Measurements from ENCODE around the gene ZNF93.
"Not testable (repeated sequence)": the region's sequence is repeated elsewhere in the genome, so short reads cannot be mapped to it uniquely, and the experiment has no call there.

ZNF93 gene

DNA sequence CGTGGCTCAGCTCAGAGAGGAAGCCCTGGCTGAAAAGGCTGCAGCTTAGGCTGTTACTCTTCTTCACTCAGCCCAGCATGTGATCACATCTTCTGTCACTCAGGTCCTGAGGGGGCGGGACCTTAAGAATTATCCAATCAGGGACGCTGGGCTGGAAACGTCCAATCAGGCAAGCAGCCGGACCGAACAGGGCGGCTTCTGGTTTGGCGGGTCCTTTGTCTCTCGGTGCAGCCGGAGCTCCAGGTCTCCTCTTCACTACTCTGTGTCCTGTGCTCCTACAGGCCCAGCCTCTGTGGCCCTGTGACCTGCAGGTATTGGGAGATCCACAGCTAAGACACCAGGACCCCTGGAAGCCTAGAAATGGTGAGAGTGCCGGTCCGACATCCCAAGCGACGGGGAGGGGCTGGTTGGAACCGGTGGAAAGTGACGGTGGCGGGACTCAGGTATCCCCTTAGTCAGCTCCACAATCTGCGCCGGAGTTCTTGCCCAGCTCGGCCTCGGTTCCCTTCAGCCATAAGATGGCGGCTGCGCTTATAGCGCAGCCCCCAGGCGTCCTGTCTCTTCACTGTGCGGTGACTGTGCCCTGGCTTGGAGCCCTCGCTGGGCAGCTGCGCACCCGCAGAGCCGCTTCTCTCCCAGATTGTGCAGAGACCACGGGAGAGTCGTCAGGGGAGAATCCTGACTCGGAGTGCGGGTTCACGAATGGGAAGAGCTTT lies at the start of gene ZNF93:
ZNF93 (plus strand) TSS at position 218 of the 716 bp plus-strand sequence; CDS start at position 361, 143 bp downstream.
- DNase-seq: peak; percentile 86

DNA sequence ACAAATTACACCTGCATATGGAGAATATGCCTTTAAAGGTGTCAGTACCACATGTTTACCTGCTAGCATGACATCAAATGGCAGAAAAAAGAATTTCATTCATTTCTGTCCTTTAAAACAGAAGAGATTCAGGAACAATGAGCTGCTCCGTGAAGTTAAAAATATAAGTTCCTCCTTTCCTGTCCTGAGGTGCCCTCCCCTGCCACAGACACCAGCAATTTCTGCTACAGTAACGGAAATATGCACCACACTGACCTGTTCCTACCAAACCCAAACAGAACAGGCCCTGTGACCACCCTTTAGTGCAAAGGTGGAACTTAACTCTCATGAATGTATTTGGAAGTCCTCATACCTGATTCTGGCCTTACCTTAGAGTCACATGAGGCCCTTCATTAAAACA lies 49.0 kb upstream of the ZNF93 start:
- not testable (repeated sequence) for DNase-seq

- no peak for DNase-seq
Observed at GRCh38 chr19:19858751-19859150, 42.0 kb upstream of the ZNF93 start.

- DNase-seq: peak; percentile 51
Observed at GRCh38 chr19:19860756-19861390, 39.9 kb upstream of the ZNF93 start.

GRCh38 chr19:19865750-19866610 lies 34.8 kb upstream of the ZNF93 start, which contains the start of gene ZNF253:
TSS of gene ZNF253 (plus strand) at chr19:19865882. CDS start at chr19:19865997, 115 bp downstream.
- peak; percentile 94 for DNase-seq

- peak; percentile 34 for DNase-seq
Observed at GRCh38 chr19:19866611-19867248, 34.0 kb upstream of the ZNF93 start.

DNA sequence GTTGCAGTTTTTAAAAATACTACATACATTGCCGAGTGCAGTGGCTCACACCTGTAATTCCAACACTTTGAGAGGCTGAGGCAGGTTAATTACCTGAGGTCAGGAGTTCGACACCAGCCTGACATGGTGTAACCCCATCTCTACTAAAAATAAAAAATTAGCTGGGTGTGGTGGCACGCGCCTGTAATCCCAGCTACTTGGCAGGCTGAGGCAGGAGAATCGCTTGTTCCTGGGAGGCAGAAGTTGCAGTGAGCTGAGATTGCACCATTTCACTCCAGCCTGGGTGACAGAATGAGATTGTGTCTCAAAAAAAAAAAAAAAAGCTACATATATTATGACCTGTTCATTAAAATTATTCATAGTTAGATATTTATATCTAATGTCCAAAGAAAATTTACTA lies 30.7 kb upstream of the ZNF93 start:
- not testable (repeated sequence) for DNase-seq

GRCh38 chr19:19871932-19872331 lies 28.8 kb upstream of the ZNF93 start:
- DNase-seq: no peak

DNA sequence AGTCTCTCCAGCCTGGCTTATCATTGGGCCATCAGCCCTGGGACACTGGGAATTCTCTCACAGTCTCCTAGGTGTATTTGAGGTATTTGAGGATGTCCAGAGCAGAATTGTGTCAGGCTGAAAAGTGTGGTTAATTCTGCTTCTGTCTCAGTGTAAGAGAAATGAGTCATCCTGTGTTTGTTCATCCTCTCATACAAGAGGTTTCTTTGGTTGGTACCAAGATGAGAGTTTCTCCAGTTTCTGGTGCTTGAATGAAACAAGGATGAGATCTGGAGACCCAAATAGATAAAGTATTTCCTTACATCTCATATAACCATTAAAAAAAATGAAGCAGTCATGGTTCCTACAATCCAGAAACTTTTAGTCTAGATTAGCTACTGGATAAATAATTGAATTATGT lies 27.4 kb upstream of the ZNF93 start:
- DNase-seq: no peak

DNA sequence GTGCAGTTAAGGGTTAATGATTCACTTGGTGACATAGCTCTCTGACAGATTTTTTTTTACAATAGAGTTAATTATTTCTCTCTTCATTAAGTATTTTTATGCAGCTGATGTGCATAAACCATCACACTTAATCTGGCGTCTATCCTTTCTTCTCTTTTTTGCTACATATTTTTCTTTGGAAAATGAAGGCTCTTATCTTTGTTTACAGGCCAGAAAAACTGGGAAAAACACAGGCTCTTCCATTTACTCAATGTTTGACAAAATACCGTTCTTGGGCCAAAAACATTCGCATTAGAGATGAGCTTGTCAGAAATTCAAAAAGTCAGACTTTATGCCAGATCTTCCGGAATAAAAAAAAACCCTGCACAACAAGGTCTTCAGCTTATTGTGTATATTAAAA lies 23.0 kb upstream of the ZNF93 start:
- DNase-seq: no peak

GRCh38 chr19:19884583-19884982 lies 16.2 kb upstream of the ZNF93 start:
- DNase-seq: no peak

GRCh38 chr19:19892055-19892941 lies 8.4 kb upstream of the ZNF93 start:
- not testable (repeated sequence) for DNase-seq

DNA sequence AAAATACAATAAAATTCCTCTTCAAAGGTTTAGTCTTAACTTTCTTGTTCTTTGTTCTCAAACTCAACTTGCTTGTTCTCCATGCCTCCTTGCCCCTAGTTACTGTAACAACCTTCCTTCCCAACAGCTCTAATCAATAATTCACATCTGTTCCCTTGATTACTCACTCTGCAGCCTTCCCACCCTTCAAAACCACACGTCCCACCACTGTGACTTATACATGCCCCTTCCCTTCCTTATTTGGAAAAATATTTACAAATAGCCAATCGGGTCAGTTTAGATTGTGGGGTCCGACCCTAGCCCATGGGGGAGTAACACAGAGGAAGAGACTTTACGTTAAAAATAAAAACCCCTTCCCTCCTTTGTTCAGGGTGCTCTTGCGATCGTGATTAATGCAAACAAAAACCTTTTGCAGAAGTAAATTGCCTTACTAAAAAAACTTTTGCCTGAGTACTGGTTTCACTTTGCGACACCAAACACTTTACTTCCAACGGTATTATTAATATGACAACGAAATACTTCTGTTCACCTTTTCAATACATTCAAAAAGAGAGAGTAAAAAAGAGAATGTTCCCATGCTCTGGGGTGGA lies 512 bp upstream of the ZNF93 start:
- no peak for DNase-seq

DNA sequence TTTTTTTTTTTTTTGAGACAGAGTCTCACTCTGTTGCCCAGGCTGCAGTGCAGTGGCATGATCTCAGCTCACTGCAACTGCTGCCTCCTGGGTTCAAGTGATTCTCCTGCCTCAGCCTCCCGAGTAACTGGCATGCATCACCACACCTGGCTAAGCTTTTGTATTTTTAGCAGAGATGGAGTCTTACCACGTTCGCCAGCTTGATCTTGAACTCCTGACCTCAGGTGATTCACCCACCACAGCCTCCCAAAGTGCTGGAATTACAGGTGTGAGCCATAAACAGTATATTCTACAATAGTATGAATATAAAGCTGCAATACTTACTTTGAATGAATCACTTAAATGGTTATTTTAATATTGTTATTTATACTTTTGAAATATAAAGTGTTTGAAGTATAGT lies 6.8 kb downstream of the ZNF93 start:
- DNase-seq: not testable (repeated sequence)

DNA sequence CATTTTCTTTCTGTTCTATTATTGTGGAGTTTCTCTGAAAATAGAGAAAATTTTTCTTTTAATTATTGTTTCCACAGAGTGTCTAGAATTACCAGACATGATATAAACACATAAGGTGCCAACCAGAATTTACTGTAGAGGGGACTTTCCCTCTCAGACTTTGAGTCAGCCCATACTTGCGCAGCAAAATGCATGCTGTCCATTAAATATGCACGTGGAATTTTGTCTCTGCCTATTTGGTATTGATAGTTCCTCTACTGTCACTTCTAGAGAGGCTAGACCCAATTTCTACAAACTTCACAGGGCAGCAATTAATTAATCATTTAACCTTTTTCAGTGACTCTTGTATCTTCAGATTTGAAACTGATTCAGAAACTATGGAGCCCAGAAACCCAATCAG lies 8.9 kb downstream of the ZNF93 start:
- no peak for DNase-seq

GRCh38 chr19:19911150-19911549 lies 10.4 kb downstream of the ZNF93 start:
- DNase-seq: no peak

- DNase-seq: no peak
Observed at GRCh38 chr19:19914596-19914995, 13.8 kb downstream of the ZNF93 start.

- DNase-seq: peak; percentile 30
Observed at GRCh38 chr19:19930417-19930816, 29.7 kb downstream of the ZNF93 start.

DNA sequence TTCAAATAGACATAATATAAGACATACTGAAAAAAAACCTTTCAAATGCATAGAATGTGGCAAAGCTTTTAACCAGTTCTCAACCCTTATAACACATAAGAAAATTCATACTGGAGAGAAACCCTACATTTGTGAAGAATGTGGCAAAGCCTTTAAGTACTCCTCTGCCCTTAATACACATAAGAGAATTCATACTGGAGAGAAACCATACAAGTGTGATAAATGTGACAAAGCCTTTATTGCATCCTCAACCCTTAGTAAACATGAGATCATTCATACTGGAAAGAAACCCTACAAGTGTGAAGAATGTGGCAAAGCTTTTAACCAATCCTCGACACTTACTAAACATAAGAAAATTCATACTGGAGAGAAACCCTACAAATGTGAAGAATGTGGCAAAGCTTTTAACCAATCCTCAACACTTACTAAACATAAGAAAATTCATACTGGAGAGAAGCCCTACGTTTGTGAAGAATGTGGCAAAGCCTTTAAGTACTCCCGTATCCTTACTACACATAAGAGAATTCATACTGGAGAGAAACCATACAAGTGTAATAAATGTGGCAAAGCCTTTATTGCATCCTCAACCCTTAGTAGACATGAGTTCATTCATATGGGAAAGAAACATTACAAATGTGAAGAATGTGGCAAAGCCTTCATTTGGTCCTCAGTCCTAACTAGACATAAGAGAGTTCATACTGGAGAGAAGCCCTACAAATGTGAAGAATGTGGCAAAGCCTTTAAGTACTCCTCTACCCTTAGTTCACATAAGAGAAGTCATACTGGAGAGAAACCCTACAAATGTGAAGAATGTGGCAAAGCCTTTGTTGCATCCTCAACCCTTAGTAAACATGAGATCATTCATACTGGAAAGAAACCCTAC lies 32.9 kb downstream of the ZNF93 start:
- not testable (repeated sequence) for DNase-seq

DNA sequence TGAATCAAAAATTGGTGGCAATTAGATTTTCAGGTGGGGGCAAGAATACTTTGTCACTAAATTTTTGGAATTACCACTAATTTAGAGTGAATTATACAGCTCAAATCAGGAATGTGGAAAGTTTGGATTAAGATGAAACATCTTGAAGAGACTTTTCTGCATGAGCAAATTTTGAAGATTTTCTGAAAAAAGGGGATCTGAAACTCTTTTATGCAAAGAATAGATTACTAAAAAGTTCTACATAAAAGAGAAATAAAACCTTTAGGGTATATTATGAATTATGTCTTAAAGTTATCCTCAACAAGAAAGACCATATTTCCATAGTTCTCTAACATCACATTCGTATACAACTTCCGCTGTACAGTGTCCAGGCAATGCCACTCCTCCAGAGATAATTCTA lies 36.7 kb downstream of the ZNF93 start:
- no peak for DNase-seq
